Measurements from ENCODE around the gene TOX4.
"Not testable (repeated sequence)": the region's sequence is repeated elsewhere in the genome, so short reads cannot be mapped to it uniquely, and the experiment has no call there.

TOX4 gene

GRCh38 chr14:21476925-21477681 is at the start of gene TOX4, which contains the start of gene RAB2B:
Gene TOX4, plus strand, starts transcription at chr14:21477195. Its CDS starts 84 bp downstream, at chr14:21477279.
Gene RAB2B, minus strand, starts transcription at chr14:21476959. Its CDS starts 87 bp downstream, at chr14:21476872.
- DNase-seq (ENCODE audit: low read depth) = peak; percentile 89

- DNase-seq (ENCODE audit: low read depth) = no peak
Measured at GRCh38 chr14:21428930-21429329, 48.1 kb upstream of the TOX4 start.

GRCh38 chr14:21431126-21431525 is 45.9 kb upstream of the TOX4 start:
- no peak for DNase-seq (ENCODE audit: low read depth)

- no peak for DNase-seq (ENCODE audit: low read depth)
Measured at GRCh38 chr14:21436567-21437062, 40.4 kb upstream of the TOX4 start.

- peak; percentile 95 for DNase-seq (ENCODE audit: low read depth)
Measured at GRCh38 chr14:21437063-21437901, 39.7 kb upstream of the TOX4 start.

GRCh38 chr14:21440859-21441258 is 36.1 kb upstream of the TOX4 start:
- DNase-seq (ENCODE audit: low read depth) = no peak

GRCh38 chr14:21442657-21443056 is 34.3 kb upstream of the TOX4 start:
- not testable (repeated sequence) for DNase-seq (ENCODE audit: low read depth)

- no peak for DNase-seq (ENCODE audit: low read depth)
Measured at GRCh38 chr14:21449899-21450216, 27.1 kb upstream of the TOX4 start.

- DNase-seq (ENCODE audit: low read depth) = no peak
Measured at GRCh38 chr14:21454843-21455544, 22.0 kb upstream of the TOX4 start.

GRCh38 chr14:21455592-21455911 is 21.4 kb upstream of the TOX4 start:
- no peak for DNase-seq (ENCODE audit: low read depth)

GRCh38 chr14:21455912-21456667 is 20.9 kb upstream of the TOX4 start, which contains the start of gene CHD8:
Gene CHD8, minus strand, starts transcription at chr14:21456123. Its CDS starts 24,480 bp downstream, at chr14:21431643.
- DNase-seq (ENCODE audit: low read depth) = peak; percentile 99

GRCh38 chr14:21467616-21468015 is 9.4 kb upstream of the TOX4 start:
- DNase-seq (ENCODE audit: low read depth) = no peak

- no peak for DNase-seq (ENCODE audit: low read depth)
Measured at GRCh38 chr14:21475767-21476522, 1.1 kb upstream of the TOX4 start.

GRCh38 chr14:21476523-21476924 is 471 bp upstream of the TOX4 start:
- DNase-seq (ENCODE audit: low read depth) = no peak

GRCh38 chr14:21486640-21487087 is 9.7 kb downstream of the TOX4 start:
- DNase-seq (ENCODE audit: low read depth) = no peak

- DNase-seq (ENCODE audit: low read depth) = no peak
Measured at GRCh38 chr14:21494902-21495762, 18.1 kb downstream of the TOX4 start.

GRCh38 chr14:21496453-21496852 is 19.5 kb downstream of the TOX4 start:
- no peak for DNase-seq (ENCODE audit: low read depth)

- no peak for DNase-seq (ENCODE audit: low read depth)
Measured at GRCh38 chr14:21498540-21499526, 21.8 kb downstream of the TOX4 start.

- no peak for DNase-seq (ENCODE audit: low read depth)
Measured at GRCh38 chr14:21501568-21501967, 24.6 kb downstream of the TOX4 start.
